Hematopoietic multipotent progenitor cell (in vitro differentiated cells): ENCODE measurements around the gene SLC38A10. TPM values are rescaled to one million over a fixed set of nuclear protein-coding genes. Genes with fewer than 3 reads are reported as not detected.
A peak's percentile ranks its signal among the peaks of the same experiment; 100 is the strongest.

Experiments used
- DNase-seq, 3 donors: peaks; one replicate each; pipeline ENCODE4 v3.0.0-alpha.2; 2011 to 2015; ENCODE audit warnings: low read depth in 2 of 3, low spot score in 2 of 3
- total RNA-seq: library from RNA; depleted of rRNA; stranded (reverse); fragments of >200 nt; gene quantifications from one replicate; pipeline ENCODE4 v1.2.3, GENCODE V29; 2012

The SLC38A10 gene
- total RNA-seq, 1 donor = 91.8 TPM

GRCh38 chr17:81260171-81260570, 34.9 kb downstream of the SLC38A10 start:
- DNase-seq = no peak

- no peak for DNase-seq
These were observed 36.0 kb downstream of the SLC38A10 start for GRCh38 chr17:81259058-81259605.

- DNase-seq = no peak
These were observed 36.8 kb downstream of the SLC38A10 start for GRCh38 chr17:81258292-81258691.

GRCh38 chr17:81257533-81257932, 37.6 kb downstream of the SLC38A10 start:
- DNase-seq = no peak

GRCh38 chr17:81256616-81257015, 38.5 kb downstream of the SLC38A10 start:
- DNase-seq = no peak

- peak in 1 of 3 donors; percentile 20 for DNase-seq
These were observed 40.0 kb downstream of the SLC38A10 start for GRCh38 chr17:81254955-81255717.

- peak; percentile 39 to 63 (median 53) for DNase-seq
These were observed 41.6 kb downstream of the SLC38A10 start for GRCh38 chr17:81253358-81254131.

- DNase-seq = no peak
These were observed 42.1 kb downstream of the SLC38A10 start for GRCh38 chr17:81252987-81253329.

GRCh38 chr17:81252326-81252986, 42.7 kb downstream of the SLC38A10 start:
- no peak for DNase-seq

- DNase-seq = no peak
These were observed 43.3 kb downstream of the SLC38A10 start for GRCh38 chr17:81251709-81252301.

GRCh38 chr17:81251094-81251708, 43.9 kb downstream of the SLC38A10 start:
- DNase-seq = no peak

GRCh38 chr17:81250286-81251093, 44.6 kb downstream of the SLC38A10 start:
- no peak for DNase-seq

- DNase-seq = no peak
These were observed 45.7 kb downstream of the SLC38A10 start for GRCh38 chr17:81249223-81250040.

- DNase-seq = no peak
These were observed 46.5 kb downstream of the SLC38A10 start for GRCh38 chr17:81248649-81249048.

- DNase-seq = no peak
These were observed 47.6 kb downstream of the SLC38A10 start for GRCh38 chr17:81247339-81247990.

- DNase-seq = no peak
These were observed 48.3 kb downstream of the SLC38A10 start for GRCh38 chr17:81246679-81247338.

- no peak for DNase-seq
These were observed 48.8 kb downstream of the SLC38A10 start for GRCh38 chr17:81246343-81246670.
